ENCODE results near the gene VOPP1. TPM values are rescaled to one million over a fixed set of nuclear protein-coding genes. Genes with fewer than 3 reads are reported as not detected.

VOPP1 gene
- total RNA-seq, 1 donor from 2014 or later: 23.7 TPM

- Histone ChIP-seq H3K27ac (replicated peaks) (no peak overlapping the region), H3K27me3 (ENCODE audit: low read depth) (no peaks in the 10 kb centered on the region), H3K36me3 (no peaks in the 10 kb centered on the region), H3K4me3 (no peak overlapping the region), H3K9me3 (replicated peaks) (no peaks in the 10 kb centered on the region), H3K4me1 (peaks cover 51% of the 10 kb centered on the region)
- DNase-seq: no peak
- TF ChIP-seq CTCF (IDR thresholded peaks at IDR 0.05; ENCODE audit: borderline replicate concordance): no peak
- intact Hi-C loops (cut with micrococcal nuclease): no loop called here
These were observed 16.3 kb downstream of the VOPP1 start for GRCh38 chr7:55556031-55556430.

- no peak for DNase-seq
- Histone ChIP-seq H3K4me1 (peaks cover 51% of the 10 kb centered on the region), H3K27me3 (ENCODE audit: low read depth) (no peaks in the 10 kb centered on the region)
These were observed 17.1 kb downstream of the VOPP1 start for GRCh38 chr7:55555160-55555559.

GRCh38 chr7:55554038-55554437, 18.3 kb downstream of the VOPP1 start:
- intact Hi-C loops (cut with micrococcal nuclease): no loop called here
- H3K4me1 ChIP-seq: peaks cover 55% of the 10 kb centered on the region
- no peak overlapping the region for H3K27ac ChIP-seq (replicated peaks)
- H3K9me3 ChIP-seq (replicated peaks): no peaks in the 10 kb centered on the region
- TF ChIP-seq CTCF (IDR thresholded peaks at IDR 0.05; ENCODE audit: borderline replicate concordance): no peak
- no peak overlapping the region for H3K4me3 ChIP-seq
- DNase-seq: no peak
- H3K36me3 ChIP-seq: no peaks in the 10 kb centered on the region
- no peaks in the 10 kb centered on the region for H3K27me3 ChIP-seq (ENCODE audit: low read depth)

More at GRCh38 chr7:55555160-55555559, 17.1 kb downstream of the VOPP1 start:
- no peak for TF ChIP-seq CTCF (IDR thresholded peaks at IDR 0.05; ENCODE audit: borderline replicate concordance)
- Histone ChIP-seq H3K4me3 (no peak overlapping the region), H3K36me3 (no peaks in the 10 kb centered on the region), H3K9me3 (replicated peaks) (no peaks in the 10 kb centered on the region), H3K27ac (replicated peaks) (no peak overlapping the region)
- intact Hi-C loops (cut with micrococcal nuclease): no loop called here

- intact Hi-C loops (cut with micrococcal nuclease): no loop called here
- no peak for TF ChIP-seq CTCF (IDR thresholded peaks at IDR 0.05; ENCODE audit: borderline replicate concordance)
- Histone ChIP-seq H3K4me3 (peak overlapping the region; percentile 19), H3K9me3 (replicated peaks) (no peaks in the 10 kb centered on the region), H3K4me1 (peaks cover 56% of the 10 kb centered on the region), H3K27me3 (ENCODE audit: low read depth) (no peaks in the 10 kb centered on the region), H3K27ac (replicated peaks) (peak overlapping the region; percentile 66), H3K36me3 (no peaks in the 10 kb centered on the region)
- no peak for DNase-seq
These were observed 19.3 kb downstream of the VOPP1 start for GRCh38 chr7:55553024-55553345.

GRCh38 chr7:55552320-55553023, 19.8 kb downstream of the VOPP1 start:
- no peak for DNase-seq
- Histone ChIP-seq H3K36me3 (no peaks in the 10 kb centered on the region), H3K9me3 (replicated peaks) (no peaks in the 10 kb centered on the region), H3K4me3 (peak overlapping the region; percentile 19), H3K27me3 (ENCODE audit: low read depth) (no peaks in the 10 kb centered on the region), H3K27ac (replicated peaks) (peak overlapping the region; percentile 66), H3K4me1 (peaks cover 61% of the 10 kb centered on the region)
- intact Hi-C loops (cut with micrococcal nuclease): no loop called here
- no peak for TF ChIP-seq CTCF (IDR thresholded peaks at IDR 0.05; ENCODE audit: borderline replicate concordance)

All from left ventricle myocardium inferior (tissue), 1 donor.